AG09319 (cell line): ENCODE measurements around the gene POLE2.
"Not testable (repeated sequence)": the region's sequence is repeated elsewhere in the genome, so short reads cannot be mapped to it uniquely, and the experiment has no call there.

ENCODE experiments used
- DNase-seq: peaks from one replicate; pipeline ENCODE4 v3.0.0-alpha.2; 2010; ENCODE audit warnings: low read depth; ENCODE audit errors: extremely low read depth
- CTCF ChIP-seq: IDR thresholded peaks from 2 replicates; pipeline ENCODE4 v1.5.1; 2011; ENCODE audit warnings: low read depth, mild to moderate bottlenecking, inconsistent platforms, low read length, moderate library complexity

POLE2 gene

GRCh38 chr14:49686425-49686824, 1.6 kb downstream of the POLE2 start:
- no peak for DNase-seq
- TF ChIP-seq CTCF, result no peak

GRCh38 chr14:49679271-49679670, 8.7 kb downstream of the POLE2 start:
- no peak for DNase-seq
- TF ChIP-seq CTCF, result no peak

- TF ChIP-seq CTCF, result no peak
- no peak for DNase-seq
These were observed 10.4 kb downstream of the POLE2 start for GRCh38 chr14:49677643-49678042.

GRCh38 chr14:49673586-49673985, 14.4 kb downstream of the POLE2 start:
- DNase-seq, result no peak
- no peak for TF ChIP-seq CTCF

- DNase-seq, result no peak
- TF ChIP-seq CTCF, result no peak
These were observed 17.5 kb downstream of the POLE2 start for GRCh38 chr14:49670475-49670874.

- no peak for TF ChIP-seq CTCF
- no peak for DNase-seq
These were observed 28.2 kb downstream of the POLE2 start for GRCh38 chr14:49659526-49660455.

- DNase-seq, result not testable (repeated sequence)
These were observed 30.5 kb downstream of the POLE2 start for GRCh38 chr14:49657500-49657899.

- no peak for TF ChIP-seq CTCF
- no peak for DNase-seq
These were observed 33.5 kb downstream of the POLE2 start for GRCh38 chr14:49654511-49654910.
